HuH-7.5 (cell line): ENCODE data around the gene FH.

Experiments
- DNase-seq: peaks from one replicate; pipeline ENCODE4 v3.0.0; 2011; ENCODE audit warnings: low spot score

The FH gene

GRCh38 chr1:241457421-241457820 lies 62.1 kb downstream of the FH start:
- DNase-seq, result no peak

DNA sequence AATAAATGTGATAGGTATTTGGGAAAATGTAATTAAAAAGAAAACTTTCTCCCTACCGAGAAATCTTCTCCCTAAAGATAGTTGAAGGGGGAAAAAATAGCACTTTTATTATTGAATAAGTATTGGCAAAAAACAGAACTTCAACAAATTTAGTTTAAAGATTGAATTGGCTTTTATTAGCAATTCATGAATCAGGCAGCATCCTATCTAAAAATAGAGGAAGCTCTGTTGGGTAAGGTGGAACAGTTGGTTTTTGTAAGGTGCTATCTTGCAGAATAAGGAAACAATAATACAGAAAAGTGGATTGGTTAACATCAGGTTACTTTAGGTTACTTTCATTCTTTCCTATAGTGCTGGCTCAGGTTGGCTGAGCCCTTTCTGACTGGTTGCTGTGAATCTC lies 62.8 kb downstream of the FH start:
- DNase-seq, result no peak

- DNase-seq, result no peak
Measured at GRCh38 chr1:241453732-241454131, 65.8 kb downstream of the FH start.

GRCh38 chr1:241451956-241452355 lies 67.6 kb downstream of the FH start:
- no peak for DNase-seq
